Loucy (cell line): ENCODE measurements around the gene OR56A4.

Experiments
- H2AFZ ChIP-seq: fragments of 200-600 bp; sonication (generic); 2 replicates; pipeline ENCODE4 v1.6.0; 2016; ENCODE audit warnings: antibody characterized with exemption, mild to moderate bottlenecking, low read length, moderate library complexity
- H3F3A ChIP-seq: fragments of 200-600 bp; 2 replicates; pipeline ENCODE4 v1.6.0; 2016; ENCODE audit warnings: antibody characterized with exemption, low read depth, mild to moderate bottlenecking
- H3K27me3 ChIP-seq: fragments of 200-600 bp; sonication (generic); 2 replicates; pipeline ENCODE4 v1.6.1; 2014; ENCODE audit warnings: low read length, mild to moderate bottlenecking; ENCODE audit not compliant: insufficient read depth, poor library complexity, severe bottlenecking
- H3K36me3 ChIP-seq: fragments of 200-600 bp; sonication (generic); 2 replicates; pipeline ENCODE4 v1.6.1; 2016; ENCODE audit warnings: low read length; ENCODE audit not compliant: insufficient read depth
- H3K4me1 ChIP-seq: fragments of 200-600 bp; sonication (generic); 2 replicates; pipeline ENCODE4 v1.5.1; 2014; ENCODE audit warnings: low read length, mild to moderate bottlenecking; ENCODE audit not compliant: insufficient read depth, poor library complexity, severe bottlenecking
- H3K4me2 ChIP-seq: fragments of 200-600 bp; sonication (generic); 2 replicates; pipeline ENCODE4 v1.6.0; 2014; ENCODE audit warnings: antibody characterized with exemption, low read length, low read depth, mild to moderate bottlenecking; ENCODE audit not compliant: poor library complexity, severe bottlenecking
- H3K4me3 ChIP-seq: fragments of 200-600 bp; sonication (generic); 2 replicates; pipeline ENCODE4 v1.5.1; 2014; ENCODE audit warnings: low read length, mild to moderate bottlenecking, mixed read lengths; ENCODE audit not compliant: poor library complexity, severe bottlenecking
- H3K79me2 ChIP-seq: fragments of 200-600 bp; sonication (generic); 2 replicates; pipeline ENCODE4 v1.6.1; 2014; ENCODE audit warnings: low read length; ENCODE audit not compliant: insufficient read depth
- H3K9ac ChIP-seq: fragments of 200-600 bp; sonication (generic); 2 replicates; pipeline ENCODE4 v1.6.0; 2014; ENCODE audit warnings: mild to moderate bottlenecking, low read depth, low read length, moderate library complexity; ENCODE audit not compliant: poor library complexity, severe bottlenecking
- H3K9me2 ChIP-seq: fragments of 200-600 bp; sonication (generic); replicated peaks from 2 replicates; pipeline ENCODE4 v1.6.1; 2016; ENCODE audit warnings: low read depth, low read length, mixed read lengths
- H3K9me3 ChIP-seq: fragments of 200-600 bp; sonication (generic); 2 replicates; pipeline ENCODE4 v1.6.1; 2014; ENCODE audit warnings: mild to moderate bottlenecking, antibody characterized with exemption, low read length, low read depth; ENCODE audit not compliant: insufficient read depth
- H4K20me1 ChIP-seq: fragments of 200-600 bp; sonication (generic); 2 replicates; pipeline ENCODE4 v1.6.0; 2014; ENCODE audit warnings: antibody characterized with exemption, low read length, mild to moderate bottlenecking; ENCODE audit not compliant: insufficient read depth, poor library complexity, severe bottlenecking
- CTCF ChIP-seq: fragments of 200-600 bp; sonication (generic); conservative IDR thresholded peaks from 2 replicates; pipeline ENCODE4 v1.5.1; 2014; ENCODE audit warnings: mild to moderate bottlenecking, antibody characterized with exemption, low read length
- EZH2phosphoT487 ChIP-seq: fragments of 200-600 bp; IDR thresholded peaks from 2 replicates; pipeline ENCODE4 v1.6.1; 2018; ENCODE audit warnings: antibody characterized with exemption, mild to moderate bottlenecking, moderate library complexity, borderline replicate concordance

OR56A4 gene

GRCh38 chr11:6012035-6012668 is 5.4 kb upstream of the OR56A4 start:
- H3K4me2 ChIP-seq = no peak overlapping the region
- H3K9ac ChIP-seq = no peak overlapping the region
- H3K79me2 ChIP-seq = no peaks in the 10 kb centered on the region
- no peak overlapping the region for H2AFZ ChIP-seq
- H3K4me1 ChIP-seq = no peaks in the 10 kb centered on the region
- no peak overlapping the region for H3K4me3 ChIP-seq
- no peaks in the 10 kb centered on the region for H3K9me2 ChIP-seq
- H3K9me3 ChIP-seq = no peaks in the 10 kb centered on the region
- no peaks in the 10 kb centered on the region for H4K20me1 ChIP-seq
- H3K36me3 ChIP-seq = no peaks in the 10 kb centered on the region
- no peak for TF ChIP-seq EZH2phosphoT487
- no peak for TF ChIP-seq CTCF
- no peaks in the 10 kb centered on the region for H3F3A ChIP-seq
- no peaks in the 10 kb centered on the region for H3K27me3 ChIP-seq

GRCh38 chr11:6006395-6006794 is 351 bp downstream of the OR56A4 start:
- no peak overlapping the region for H2AFZ ChIP-seq
- H3K36me3 ChIP-seq = no peaks in the 10 kb centered on the region
- no peak overlapping the region for H3K4me3 ChIP-seq
- H3K27me3 ChIP-seq = no peaks in the 10 kb centered on the region
- no peak overlapping the region for H3K9ac ChIP-seq
- H4K20me1 ChIP-seq = no peaks in the 10 kb centered on the region
- TF ChIP-seq CTCF (no peak), EZH2phosphoT487 (no peak)
- no peaks in the 10 kb centered on the region for H3K9me2 ChIP-seq
- H3K9me3 ChIP-seq = no peaks in the 10 kb centered on the region
- no peaks in the 10 kb centered on the region for H3K4me1 ChIP-seq
- no peaks in the 10 kb centered on the region for H3F3A ChIP-seq
- H3K79me2 ChIP-seq = no peaks in the 10 kb centered on the region
- no peak overlapping the region for H3K4me2 ChIP-seq

- no peak for TF ChIP-seq EZH2phosphoT487
- TF ChIP-seq CTCF = no peak
- H3K36me3 ChIP-seq = no peaks in the 10 kb centered on the region
- no peaks in the 10 kb centered on the region for H3K9me2 ChIP-seq
- H2AFZ ChIP-seq = no peak overlapping the region
- no peaks in the 10 kb centered on the region for H3K9me3 ChIP-seq
- H4K20me1 ChIP-seq = no peaks in the 10 kb centered on the region
- no peak overlapping the region for H3K9ac ChIP-seq
- no peaks in the 10 kb centered on the region for H3K27me3 ChIP-seq
- H3F3A ChIP-seq = no peaks in the 10 kb centered on the region
- no peak overlapping the region for H3K4me2 ChIP-seq
- H3K79me2 ChIP-seq = no peaks in the 10 kb centered on the region
- H3K4me3 ChIP-seq = no peak overlapping the region
- H3K4me1 ChIP-seq = no peaks in the 10 kb centered on the region
Observed at GRCh38 chr11:6002202-6002699, 4.5 kb downstream of the OR56A4 start.
